ENCODE measurements around the gene AASS. TPM values are rescaled to one million over a fixed set of nuclear protein-coding genes. Genes with fewer than 3 reads are reported as not detected.

The AASS gene
- total RNA-seq, 2 experiments from 2014 or later, result 0.98 to 1.5 TPM

- Mint-ChIP-seq H3K4me1 (ENCODE audit: low read depth) (no peaks in the 10 kb centered on the region), H3K9me3 (no peaks in the 10 kb centered on the region), H3K36me3 (ENCODE audit: low read depth) (no peaks in the 10 kb centered on the region), H3K27ac (no peak overlapping the region), H3K27me3 (no peaks in the 10 kb centered on the region), H3K4me3 (no peak overlapping the region)
- Histone ChIP-seq H3K27me3 (ENCODE audit: control insufficient read depth in 1 of 2, insufficient read depth in 2 of 2, low read length in 2 of 2) (no peaks in the 10 kb centered on the region), H3K9me3 (ENCODE audit: control insufficient read depth in 1 of 2, insufficient read depth in 1 of 2, low read length in 2 of 2) (no peaks in the 10 kb centered on the region), H3K36me3 (ENCODE audit: insufficient read depth, low read length) (no peaks in the 10 kb centered on the region), H3K27ac (ENCODE audit: low read depth in 1 of 2, low read length in 2 of 2) (no peak overlapping the region), H3K4me3 (ENCODE audit: low read length) (no peak overlapping the region), H3K4me1 (ENCODE audit: insufficient read depth, low read length) (no peaks in the 10 kb centered on the region)
- ChIA-PET CTCF (no interaction called here), POLR2A (no interaction called here)
- intact Hi-C loops (cut with DNase I, micrococcal nuclease), result no loop called here
- ATAC-seq (ENCODE audit: poor library complexity) (no peak), DNase-seq (no peak)
- TF ChIP-seq, protein P1, sequence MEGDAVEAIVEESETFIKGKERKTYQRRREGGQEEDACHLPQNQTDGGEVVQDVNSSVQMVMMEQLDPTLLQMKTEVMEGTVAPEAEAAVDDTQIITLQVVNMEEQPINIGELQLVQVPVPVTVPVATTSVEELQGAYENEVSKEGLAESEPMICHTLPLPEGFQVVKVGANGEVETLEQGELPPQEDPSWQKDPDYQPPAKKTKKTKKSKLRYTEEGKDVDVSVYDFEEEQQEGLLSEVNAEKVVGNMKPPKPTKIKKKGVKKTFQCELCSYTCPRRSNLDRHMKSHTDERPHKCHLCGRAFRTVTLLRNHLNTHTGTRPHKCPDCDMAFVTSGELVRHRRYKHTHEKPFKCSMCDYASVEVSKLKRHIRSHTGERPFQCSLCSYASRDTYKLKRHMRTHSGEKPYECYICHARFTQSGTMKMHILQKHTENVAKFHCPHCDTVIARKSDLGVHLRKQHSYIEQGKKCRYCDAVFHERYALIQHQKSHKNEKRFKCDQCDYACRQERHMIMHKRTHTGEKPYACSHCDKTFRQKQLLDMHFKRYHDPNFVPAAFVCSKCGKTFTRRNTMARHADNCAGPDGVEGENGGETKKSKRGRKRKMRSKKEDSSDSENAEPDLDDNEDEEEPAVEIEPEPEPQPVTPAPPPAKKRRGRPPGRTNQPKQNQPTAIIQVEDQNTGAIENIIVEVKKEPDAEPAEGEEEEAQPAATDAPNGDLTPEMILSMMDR (IDR thresholded peaks at IDR 0.05), result no peak
Measured at GRCh38 chr7:122027058-122027457, 117.0 kb downstream of the AASS start.

Other genes with a start within 250 kb of the AASS start
- gene FEZF1, start 160.5 kb upstream of the AASS start, total RNA-seq, result not detected